ENCODE results near the gene FAM107B. TPM values are rescaled to one million over a fixed set of nuclear protein-coding genes. Genes with fewer than 3 reads are reported as not detected.

The FAM107B gene
- total RNA-seq, 1 donor, result 30.0 TPM

- Histone ChIP-seq H3K27me3 (ENCODE audit: insufficient read depth, low read length) (peaks cover 15% of the 10 kb centered on the region), H4K20me1 (ENCODE audit: insufficient read depth, low read length) (no peaks in the 10 kb centered on the region), H3K4me3 (ENCODE audit: insufficient read depth, low read length) (no peak overlapping the region), H3K4me1 (ENCODE audit: insufficient read depth, low read length) (no peaks in the 10 kb centered on the region), H3K9me3 (ENCODE audit: low read depth, low read length) (no peaks in the 10 kb centered on the region), H2AFZ (ENCODE audit: low read length) (no peak overlapping the region), H3K36me3 (ENCODE audit: insufficient read depth, low read length) (no peaks in the 10 kb centered on the region), H3K4me2 (ENCODE audit: insufficient read depth, low read length) (no peak overlapping the region), H3K79me2 (ENCODE audit: insufficient read depth, low read length) (no peaks in the 10 kb centered on the region), H3K27ac (ENCODE audit: low read depth, low read length) (no peak overlapping the region)
- TF ChIP-seq CTCF (IDR thresholded peaks at IDR 0.05; ENCODE audit: extremely low read depth, low read depth, low read length), result no peak
- no peak for DNase-seq (ENCODE audit: insufficient read length, low spot score, missing footprints)
Observed at GRCh38 chr10:14728346-14728745, 46.4 kb downstream of the FAM107B start.

- H3K4me1 ChIP-seq (ENCODE audit: insufficient read depth, low read length), result no peaks in the 10 kb centered on the region
- no peak overlapping the region for H3K27ac ChIP-seq (ENCODE audit: low read depth, low read length)
- H3K79me2 ChIP-seq (ENCODE audit: insufficient read depth, low read length), result no peaks in the 10 kb centered on the region
- H3K27me3 ChIP-seq (ENCODE audit: insufficient read depth, low read length), result peaks cover 15% of the 10 kb centered on the region
- no peaks in the 10 kb centered on the region for H3K9me3 ChIP-seq (ENCODE audit: low read depth, low read length)
- TF ChIP-seq CTCF (IDR thresholded peaks at IDR 0.05; ENCODE audit: extremely low read depth, low read depth, low read length), result no peak
- no peak overlapping the region for H2AFZ ChIP-seq (ENCODE audit: low read length)
- H3K36me3 ChIP-seq (ENCODE audit: insufficient read depth, low read length), result no peaks in the 10 kb centered on the region
- H4K20me1 ChIP-seq (ENCODE audit: insufficient read depth, low read length), result no peaks in the 10 kb centered on the region
- H3K4me2 ChIP-seq (ENCODE audit: insufficient read depth, low read length), result no peak overlapping the region
- no peak overlapping the region for H3K4me3 ChIP-seq (ENCODE audit: insufficient read depth, low read length)
- DNase-seq (ENCODE audit: insufficient read length, low spot score, missing footprints), result no peak
Observed at GRCh38 chr10:14727924-14728323, 46.8 kb downstream of the FAM107B start.

- DNase-seq (ENCODE audit: insufficient read length, low spot score, missing footprints), result no peak
Observed at GRCh38 chr10:14727465-14727864, 47.2 kb downstream of the FAM107B start.

GRCh38 chr10:14724931-14725330 lies 49.8 kb downstream of the FAM107B start:
- no peaks in the 10 kb centered on the region for H3K36me3 ChIP-seq (ENCODE audit: insufficient read depth, low read length)
- no peak overlapping the region for H3K27ac ChIP-seq (ENCODE audit: low read depth, low read length)
- no peaks in the 10 kb centered on the region for H4K20me1 ChIP-seq (ENCODE audit: insufficient read depth, low read length)
- no peak for DNase-seq (ENCODE audit: insufficient read length, low spot score, missing footprints)
- no peaks in the 10 kb centered on the region for H3K79me2 ChIP-seq (ENCODE audit: insufficient read depth, low read length)
- no peak overlapping the region for H2AFZ ChIP-seq (ENCODE audit: low read length)
- H3K4me2 ChIP-seq (ENCODE audit: insufficient read depth, low read length), result no peak overlapping the region
- no peak for TF ChIP-seq CTCF (IDR thresholded peaks at IDR 0.05; ENCODE audit: extremely low read depth, low read depth, low read length)
- no peaks in the 10 kb centered on the region for H3K4me1 ChIP-seq (ENCODE audit: insufficient read depth, low read length)
- H3K27me3 ChIP-seq (ENCODE audit: insufficient read depth, low read length), result peaks cover 10% of the 10 kb centered on the region
- H3K9me3 ChIP-seq (ENCODE audit: low read depth, low read length), result no peaks in the 10 kb centered on the region
- H3K4me3 ChIP-seq (ENCODE audit: insufficient read depth, low read length), result no peak overlapping the region

More at GRCh38 chr10:14727465-14727864, 47.2 kb downstream of the FAM107B start:
- Histone ChIP-seq H3K4me1 (ENCODE audit: insufficient read depth, low read length) (no peaks in the 10 kb centered on the region), H2AFZ (ENCODE audit: low read length) (no peak overlapping the region), H3K27me3 (ENCODE audit: insufficient read depth, low read length) (peaks cover 15% of the 10 kb centered on the region), H3K79me2 (ENCODE audit: insufficient read depth, low read length) (no peaks in the 10 kb centered on the region), H3K36me3 (ENCODE audit: insufficient read depth, low read length) (no peaks in the 10 kb centered on the region), H3K4me3 (ENCODE audit: insufficient read depth, low read length) (no peak overlapping the region), H3K27ac (ENCODE audit: low read depth, low read length) (no peak overlapping the region), H3K9me3 (ENCODE audit: low read depth, low read length) (no peaks in the 10 kb centered on the region), H4K20me1 (ENCODE audit: insufficient read depth, low read length) (no peaks in the 10 kb centered on the region), H3K4me2 (ENCODE audit: insufficient read depth, low read length) (no peak overlapping the region)
- no peak for TF ChIP-seq CTCF (IDR thresholded peaks at IDR 0.05; ENCODE audit: extremely low read depth, low read depth, low read length)

Data from osteoblast (primary cell).